Ishikawa (cell line): ENCODE results near the gene MYOZ3.

Experiments
- CEBPB ChIP-seq: IDR thresholded peaks from 2 replicates; pipeline ENCODE4 v1.6.1; 2012
- RAD21 ChIP-seq: IDR thresholded peaks from 2 replicates; pipeline ENCODE4 v1.6.1; 2012; ENCODE audit warnings: low read depth
- TAF1 ChIP-seq: IDR thresholded peaks from 2 replicates; pipeline ENCODE4 v1.6.1; 2012; ENCODE audit warnings: low read depth, mild to moderate bottlenecking
- TCF12 ChIP-seq: IDR thresholded peaks from 2 replicates; pipeline ENCODE4 v1.6.1; 2012; ENCODE audit warnings: low read depth
- TEAD4 ChIP-seq: IDR thresholded peaks from 2 replicates; pipeline ENCODE4 v1.6.1; 2012
- TF ChIP-seq, protein P1 (sequence below): IDR thresholded peaks from 2 replicates; pipeline ENCODE4 v1.6.1; 2012
- TF ChIP-seq, protein P2 (sequence below): IDR thresholded peaks from 2 replicates; pipeline ENCODE4 v1.6.1; 2012
- TF ChIP-seq, protein P3 (sequence below): IDR thresholded peaks from 2 replicates; pipeline ENCODE4 v1.6.1; 2012; ENCODE audit warnings: low read depth, mild to moderate bottlenecking

DNA sequence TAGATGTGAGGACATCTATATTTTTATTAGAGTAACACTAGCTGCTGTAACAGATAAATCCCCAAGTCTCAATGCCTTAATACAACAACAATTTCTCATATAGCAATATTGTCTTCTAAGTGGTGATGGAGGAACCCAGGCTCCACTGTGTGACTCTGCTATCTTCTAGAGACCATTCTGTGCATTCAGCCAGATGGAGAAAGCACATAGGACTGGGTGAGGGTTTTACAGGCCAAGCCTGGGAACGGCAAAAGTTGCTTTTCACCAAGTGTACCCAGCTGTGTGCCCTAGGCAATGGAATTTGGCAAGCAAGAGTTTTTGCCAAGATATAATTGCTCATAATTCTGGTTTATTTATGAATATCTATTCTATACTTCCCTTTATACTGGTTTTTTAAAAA, 28.1 kb downstream of the MYOZ3 start:
- TF ChIP-seq RAD21: no peak
- TF ChIP-seq, protein P1, sequence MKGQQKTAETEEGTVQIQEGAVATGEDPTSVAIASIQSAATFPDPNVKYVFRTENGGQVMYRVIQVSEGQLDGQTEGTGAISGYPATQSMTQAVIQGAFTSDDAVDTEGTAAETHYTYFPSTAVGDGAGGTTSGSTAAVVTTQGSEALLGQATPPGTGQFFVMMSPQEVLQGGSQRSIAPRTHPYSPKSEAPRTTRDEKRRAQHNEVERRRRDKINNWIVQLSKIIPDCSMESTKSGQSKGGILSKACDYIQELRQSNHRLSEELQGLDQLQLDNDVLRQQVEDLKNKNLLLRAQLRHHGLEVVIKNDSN: no peak
- TF ChIP-seq CEBPB: no peak
- TF ChIP-seq TAF1: no peak
- TF ChIP-seq, protein P2, sequence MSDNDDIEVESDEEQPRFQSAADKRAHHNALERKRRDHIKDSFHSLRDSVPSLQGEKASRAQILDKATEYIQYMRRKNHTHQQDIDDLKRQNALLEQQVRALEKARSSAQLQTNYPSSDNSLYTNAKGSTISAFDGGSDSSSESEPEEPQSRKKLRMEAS: no peak
- TF ChIP-seq TEAD4: no peak
- TF ChIP-seq, protein P3, sequence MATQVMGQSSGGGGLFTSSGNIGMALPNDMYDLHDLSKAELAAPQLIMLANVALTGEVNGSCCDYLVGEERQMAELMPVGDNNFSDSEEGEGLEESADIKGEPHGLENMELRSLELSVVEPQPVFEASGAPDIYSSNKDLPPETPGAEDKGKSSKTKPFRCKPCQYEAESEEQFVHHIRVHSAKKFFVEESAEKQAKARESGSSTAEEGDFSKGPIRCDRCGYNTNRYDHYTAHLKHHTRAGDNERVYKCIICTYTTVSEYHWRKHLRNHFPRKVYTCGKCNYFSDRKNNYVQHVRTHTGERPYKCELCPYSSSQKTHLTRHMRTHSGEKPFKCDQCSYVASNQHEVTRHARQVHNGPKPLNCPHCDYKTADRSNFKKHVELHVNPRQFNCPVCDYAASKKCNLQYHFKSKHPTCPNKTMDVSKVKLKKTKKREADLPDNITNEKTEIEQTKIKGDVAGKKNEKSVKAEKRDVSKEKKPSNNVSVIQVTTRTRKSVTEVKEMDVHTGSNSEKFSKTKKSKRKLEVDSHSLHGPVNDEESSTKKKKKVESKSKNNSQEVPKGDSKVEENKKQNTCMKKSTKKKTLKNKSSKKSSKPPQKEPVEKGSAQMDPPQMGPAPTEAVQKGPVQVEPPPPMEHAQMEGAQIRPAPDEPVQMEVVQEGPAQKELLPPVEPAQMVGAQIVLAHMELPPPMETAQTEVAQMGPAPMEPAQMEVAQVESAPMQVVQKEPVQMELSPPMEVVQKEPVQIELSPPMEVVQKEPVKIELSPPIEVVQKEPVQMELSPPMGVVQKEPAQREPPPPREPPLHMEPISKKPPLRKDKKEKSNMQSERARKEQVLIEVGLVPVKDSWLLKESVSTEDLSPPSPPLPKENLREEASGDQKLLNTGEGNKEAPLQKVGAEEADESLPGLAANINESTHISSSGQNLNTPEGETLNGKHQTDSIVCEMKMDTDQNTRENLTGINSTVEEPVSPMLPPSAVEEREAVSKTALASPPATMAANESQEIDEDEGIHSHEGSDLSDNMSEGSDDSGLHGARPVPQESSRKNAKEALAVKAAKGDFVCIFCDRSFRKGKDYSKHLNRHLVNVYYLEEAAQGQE: no peak
- no peak for TF ChIP-seq TCF12
